ENCODE results near the gene SPTSSA. TPM values are rescaled to one million over a fixed set of nuclear protein-coding genes. Genes with fewer than 3 reads are reported as not detected.
"Not testable (repeated sequence)": the region's sequence is repeated elsewhere in the genome, so short reads cannot be mapped to it uniquely, and the experiment has no call there.

SPTSSA gene
- total and polyA plus RNA-seq, 2 donors (not counting 1 experiment from before 2014, with no cell fraction given) = 3.8 to 6.9 TPM

DNA sequence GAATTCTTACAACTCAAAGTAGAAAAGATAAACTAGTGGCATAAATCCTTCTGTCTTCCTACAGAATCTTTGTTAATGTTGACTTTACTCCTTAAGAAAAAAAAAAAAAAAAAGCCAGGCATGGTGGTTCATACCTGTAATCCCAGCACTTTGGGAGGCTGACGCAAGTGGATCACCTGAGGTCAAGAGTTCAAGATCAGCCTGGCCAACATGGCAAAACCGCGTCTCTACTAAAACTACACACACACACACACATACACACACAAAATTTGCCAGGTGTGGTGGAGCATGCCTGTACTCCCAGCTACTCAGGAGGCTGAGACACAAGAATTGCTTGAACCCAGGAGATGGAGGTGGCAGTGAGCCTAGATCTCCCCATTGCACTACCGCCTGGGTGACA is 17.7 kb upstream of the SPTSSA start:
- no peaks in the 10 kb centered on the region for H3K79me2 ChIP-seq (ENCODE audit: control insufficient read depth, insufficient read depth, low read length)
- H3K4me2 ChIP-seq (replicated peaks; ENCODE audit: low read depth, low read length, poor library complexity, severe bottlenecking) = no peak overlapping the region
- Mint-ChIP-seq H3K9me3 (ENCODE audit: insufficient read depth) (no peaks in the 10 kb centered on the region), H3K4me1 (no peaks in the 10 kb centered on the region), H3K27me3 (no peaks in the 10 kb centered on the region), H3K4me3 (no peak overlapping the region), H3K27ac (no peak overlapping the region)
- ATAC-seq (ENCODE audit: low read depth) (no peak), DNase-seq (no peak)
- CTCF ChIA-PET = no interaction called here
- H3K9me3 ChIP-seq (ENCODE audit: control extremely low read depth in 1 of 3, control insufficient read depth in 2 of 3, insufficient read depth in 1 of 3, low read length in 2 of 3) = no peaks in the 10 kb centered on the region
- H3K4me3 ChIP-seq (ENCODE audit: control extremely low read depth in 1 of 5, extremely low read depth in 1 of 5, insufficient read depth in 1 of 5, low read depth in 2 of 5, low read length in 4 of 5) = no peak overlapping the region
- H3K4me1 ChIP-seq (ENCODE audit: control insufficient read depth in 2 of 2, insufficient read depth in 2 of 2, low read length in 2 of 2) = no peaks in the 10 kb centered on the region
- TF ChIP-seq EZH2 (IDR thresholded peaks at IDR 0.05; ENCODE audit: borderline replicate concordance, insufficient read depth, low read depth, low read length, poor library complexity, severe bottlenecking) (no peak), CTCF (IDR thresholded peaks at IDR 0.05) (no peak)
- intact Hi-C loops (cut with micrococcal nuclease) = no loop called here
- no peak overlapping the region for H3K9ac ChIP-seq (ENCODE audit: low read length)
- H3K27me3 ChIP-seq (replicated peaks in 1 of 4; ENCODE audit: control extremely low read depth in 1 of 4, control insufficient read depth in 3 of 4, insufficient read depth in 4 of 4, low read length in 3 of 4) = no peaks in the 10 kb centered on the region
- POLR2A ChIA-PET = no interaction called here
- no peak overlapping the region for H3K27ac ChIP-seq (ENCODE audit: low read length in 2 of 2)
- no peaks in the 10 kb centered on the region for H3K36me3 ChIP-seq (replicated peaks in 1 of 2; ENCODE audit: control extremely low read depth in 1 of 2, control insufficient read depth in 1 of 2, extremely low read depth in 1 of 2, insufficient read depth in 2 of 2, low read length in 1 of 2)
- no peaks in the 10 kb centered on the region for H4K20me1 ChIP-seq (ENCODE audit: control insufficient read depth, insufficient read depth, low read length, poor library complexity, severe bottlenecking)
- H2AFZ ChIP-seq (ENCODE audit: insufficient read depth, low read depth, low read length, poor library complexity, severe bottlenecking) = no peak overlapping the region
- WGBS (ENCODE audit: insufficient coverage) = 100% methylated on average over 1 of the region's 4 CpGs

DNA sequence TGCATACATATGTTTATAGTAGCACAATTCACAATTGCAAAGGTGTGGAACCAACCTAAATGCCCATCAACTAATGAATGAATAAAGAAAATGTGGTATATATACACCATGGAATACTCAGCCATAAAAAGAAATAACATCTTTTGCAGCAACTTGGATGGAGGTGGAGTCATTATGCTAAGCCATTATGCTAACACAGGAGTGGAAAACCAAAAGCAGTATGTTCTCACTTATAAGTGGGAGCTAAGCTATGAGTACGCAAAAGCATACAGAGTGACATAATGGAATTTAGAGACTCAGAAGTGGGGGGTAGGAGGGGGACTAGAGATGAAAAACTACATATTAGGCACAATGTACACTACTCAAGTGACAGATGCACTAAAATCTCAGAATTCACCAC is 16.2 kb upstream of the SPTSSA start:
- no peaks in the 10 kb centered on the region for H3K79me2 ChIP-seq (ENCODE audit: control insufficient read depth, insufficient read depth, low read length)
- ChIA-PET CTCF (no interaction called here), POLR2A (no interaction called here)
- no peaks in the 10 kb centered on the region for H3K4me1 Mint-ChIP-seq
- H2AFZ ChIP-seq (ENCODE audit: insufficient read depth, low read depth, low read length, poor library complexity, severe bottlenecking) = no peak overlapping the region
- H3K27me3 ChIP-seq (replicated peaks in 1 of 4; ENCODE audit: control extremely low read depth in 1 of 4, control insufficient read depth in 3 of 4, insufficient read depth in 4 of 4, low read length in 3 of 4) = peaks cover 0 to 3% (median 0%) of the 10 kb centered on the region in 4 experiments
- intact Hi-C loops (cut with micrococcal nuclease) = no loop called here
- H3K36me3 ChIP-seq (replicated peaks in 1 of 2; ENCODE audit: control extremely low read depth in 1 of 2, control insufficient read depth in 1 of 2, extremely low read depth in 1 of 2, insufficient read depth in 2 of 2, low read length in 1 of 2) = no peaks in the 10 kb centered on the region
- no peaks in the 10 kb centered on the region for H3K9me3 Mint-ChIP-seq (ENCODE audit: insufficient read depth)
- H3K4me3 Mint-ChIP-seq = no peak overlapping the region
- whole genome bisulfite sequencing (ENCODE audit: insufficient coverage) = no CpG with 5 or more reads among the region's 1 CpG
- H4K20me1 ChIP-seq (ENCODE audit: control insufficient read depth, insufficient read depth, low read length, poor library complexity, severe bottlenecking) = no peaks in the 10 kb centered on the region
- no peak overlapping the region for H3K4me2 ChIP-seq (replicated peaks; ENCODE audit: low read depth, low read length, poor library complexity, severe bottlenecking)
- no peak for TF ChIP-seq EZH2 (IDR thresholded peaks at IDR 0.05; ENCODE audit: borderline replicate concordance, insufficient read depth, low read depth, low read length, poor library complexity, severe bottlenecking)
- no peak for TF ChIP-seq CTCF (IDR thresholded peaks at IDR 0.05)
- no peak overlapping the region for H3K27ac ChIP-seq (ENCODE audit: low read length in 2 of 2)
- DNase-seq (no peak), ATAC-seq (ENCODE audit: low read depth) (no peak)
- no peak overlapping the region for H3K9ac ChIP-seq (ENCODE audit: low read length)
- no peak overlapping the region for H3K4me3 ChIP-seq (ENCODE audit: control extremely low read depth in 1 of 5, extremely low read depth in 1 of 5, insufficient read depth in 1 of 5, low read depth in 2 of 5, low read length in 4 of 5)
- H3K27ac Mint-ChIP-seq = no peak overlapping the region
- peaks cover 3% of the 10 kb centered on the region for H3K27me3 Mint-ChIP-seq
- H3K4me1 ChIP-seq (ENCODE audit: control insufficient read depth in 2 of 2, insufficient read depth in 2 of 2, low read length in 2 of 2) = no peaks in the 10 kb centered on the region
- no peaks in the 10 kb centered on the region for H3K9me3 ChIP-seq (ENCODE audit: control extremely low read depth in 1 of 3, control insufficient read depth in 2 of 3, insufficient read depth in 1 of 3, low read length in 2 of 3)

- H3K4me2 ChIP-seq (replicated peaks; ENCODE audit: low read depth, low read length, poor library complexity, severe bottlenecking); H3K4me3 ChIP-seq (ENCODE audit: control extremely low read depth in 1 of 5, extremely low read depth in 1 of 5, insufficient read depth in 1 of 5, low read depth in 2 of 5, low read length in 4 of 5); H3K9me3 ChIP-seq (ENCODE audit: control extremely low read depth in 1 of 3, control insufficient read depth in 2 of 3, insufficient read depth in 1 of 3, low read length in 2 of 3); intact Hi-C loops (cut with micrococcal nuclease); H3K4me1 ChIP-seq (ENCODE audit: control insufficient read depth in 2 of 2, insufficient read depth in 2 of 2, low read length in 2 of 2); H3K9ac ChIP-seq (ENCODE audit: low read length); H3K9me3 Mint-ChIP-seq (ENCODE audit: insufficient read depth); H3K27me3 Mint-ChIP-seq; CTCF ChIA-PET; H3K4me3 Mint-ChIP-seq; POLR2A ChIA-PET; H4K20me1 ChIP-seq (ENCODE audit: control insufficient read depth, insufficient read depth, low read length, poor library complexity, severe bottlenecking); H3K4me1 Mint-ChIP-seq; H3K36me3 ChIP-seq (replicated peaks in 1 of 2; ENCODE audit: control extremely low read depth in 1 of 2, control insufficient read depth in 1 of 2, extremely low read depth in 1 of 2, insufficient read depth in 2 of 2, low read length in 1 of 2); H3K27ac ChIP-seq (ENCODE audit: low read length in 2 of 2); DNase-seq; H3K27ac Mint-ChIP-seq; H2AFZ ChIP-seq (ENCODE audit: insufficient read depth, low read depth, low read length, poor library complexity, severe bottlenecking); H3K79me2 ChIP-seq (ENCODE audit: control insufficient read depth, insufficient read depth, low read length); H3K27me3 ChIP-seq (replicated peaks in 1 of 4; ENCODE audit: control extremely low read depth in 1 of 4, control insufficient read depth in 3 of 4, insufficient read depth in 4 of 4, low read length in 3 of 4); ATAC-seq (ENCODE audit: low read depth): not testable (repeated sequence)
- WGBS (ENCODE audit: insufficient coverage) = 98% methylated on average over 23 of the region's 31 CpGs
Measured at GRCh38 chr14:34476036-34476435, 14.0 kb upstream of the SPTSSA start.

Measured in B cell (primary cell).